Subcutaneous abdominal adipose tissue (tissue), 5 donors: Measurements from ENCODE around the gene TMEFF2.
"Not testable (repeated sequence)": the region's sequence is repeated elsewhere in the genome, so short reads cannot be mapped to it uniquely, and the experiment has no call there.

Experiments
- H3K27ac ChIP-seq: one replicate; pipeline ENCODE4 v1.7.0; 2013; ENCODE audit warnings: low read depth, mild to moderate bottlenecking, inconsistent platforms, low read length, moderate library complexity
- H3K27me3 ChIP-seq, 5 donors: one replicate each; pipeline ENCODE4 v1.7.0; 2013; ENCODE audit warnings: low read length in 5 of 5, inconsistent platforms in 1 of 5; ENCODE audit not compliant: control insufficient read depth in 5 of 5, insufficient read depth in 4 of 5
- H3K36me3 ChIP-seq, 5 donors: one replicate each; pipeline ENCODE4 v1.7.0; 2013; ENCODE audit warnings: low read length in 5 of 5; ENCODE audit not compliant: control insufficient read depth in 5 of 5, insufficient read depth in 5 of 5
- H3K4me1 ChIP-seq, 5 donors: one replicate each; pipeline ENCODE4 v1.7.0; 2013; ENCODE audit warnings: low read length in 5 of 5, mild to moderate bottlenecking in 3 of 5, moderate library complexity in 1 of 5; ENCODE audit not compliant: control insufficient read depth in 5 of 5, insufficient read depth in 5 of 5
- H3K4me3 ChIP-seq, 5 donors: one replicate each; pipeline ENCODE4 v1.7.0; 2013; ENCODE audit warnings: low read length in 5 of 5, low read depth in 1 of 5
- H3K9ac ChIP-seq, 5 donors: one replicate each; pipeline ENCODE4 v1.7.0; 2013; ENCODE audit warnings: low read length in 5 of 5, mild to moderate bottlenecking in 4 of 5, moderate library complexity in 3 of 5
- H3K9me3 ChIP-seq, 5 donors: one replicate each; pipeline ENCODE4 v1.7.0; 2013; ENCODE audit warnings: low read length in 5 of 5; ENCODE audit not compliant: control insufficient read depth in 5 of 5
- donor health status: healthy.
- donor health status: healthy.
- donor health status: healthy.
- donor health status: healthy.
- donor health status: healthy.

TMEFF2 gene

GRCh38 chr2:192123847-192124246 lies 70.9 kb downstream of the TMEFF2 start:
- Histone ChIP-seq H3K4me3 (no peak overlapping the region), H3K27me3 (no peaks in the 10 kb centered on the region), H3K4me1 (peaks cover 0 to 59% (median 44%) of the 10 kb centered on the region in 5 donors), H3K27ac (peak overlapping the region; percentile 47), H3K9ac (no peak overlapping the region), H3K36me3 (no peaks in the 10 kb centered on the region), H3K9me3 (peaks cover 0 to 2% (median 0%) of the 10 kb centered on the region in 5 donors)

GRCh38 chr2:192122946-192123345 lies 71.8 kb downstream of the TMEFF2 start:
- H3K27ac ChIP-seq, result no peak overlapping the region
- peaks cover 0 to 2% (median 0%) of the 10 kb centered on the region in 5 donors for H3K9me3 ChIP-seq
- H3K4me1 ChIP-seq, result peaks cover 0 to 50% (median 38%) of the 10 kb centered on the region in 5 donors
- H3K4me3 ChIP-seq, result no peak overlapping the region
- H3K9ac ChIP-seq, result no peak overlapping the region
- H3K36me3 ChIP-seq, result no peaks in the 10 kb centered on the region
- no peaks in the 10 kb centered on the region for H3K27me3 ChIP-seq

GRCh38 chr2:192122141-192122540 lies 72.6 kb downstream of the TMEFF2 start:
- Histone ChIP-seq H3K4me3 (no peak overlapping the region), H3K9me3 (peaks cover 0 to 2% (median 0%) of the 10 kb centered on the region in 5 donors), H3K4me1 (peaks cover 0 to 42% (median 31%) of the 10 kb centered on the region in 5 donors), H3K27me3 (no peaks in the 10 kb centered on the region), H3K36me3 (no peaks in the 10 kb centered on the region), H3K27ac (no peak overlapping the region), H3K9ac (no peak overlapping the region)

- peaks cover 0 to 30% (median 26%) of the 10 kb centered on the region in 5 donors for H3K4me1 ChIP-seq
- H3K27ac ChIP-seq, result no peak overlapping the region
- no peaks in the 10 kb centered on the region for H3K36me3 ChIP-seq
- no peaks in the 10 kb centered on the region for H3K9me3 ChIP-seq
- H3K9ac ChIP-seq, result no peak overlapping the region
- H3K27me3 ChIP-seq, result no peaks in the 10 kb centered on the region
- no peak overlapping the region for H3K4me3 ChIP-seq
These were observed 75.2 kb downstream of the TMEFF2 start for GRCh38 chr2:192119536-192119935.

- H3K4me3 ChIP-seq, result no peak overlapping the region
- no peaks in the 10 kb centered on the region for H3K9me3 ChIP-seq
- no peak overlapping the region for H3K9ac ChIP-seq
- no peaks in the 10 kb centered on the region for H3K27me3 ChIP-seq
- H3K36me3 ChIP-seq, result no peaks in the 10 kb centered on the region
- H3K27ac ChIP-seq, result no peak overlapping the region
- H3K4me1 ChIP-seq, result peaks cover 0 to 21% (median 13%) of the 10 kb centered on the region in 5 donors
These were observed 77.0 kb downstream of the TMEFF2 start for GRCh38 chr2:192117705-192118104.

GRCh38 chr2:192111536-192111935 lies 83.2 kb downstream of the TMEFF2 start:
- not testable (repeated sequence) for H3K36me3 ChIP-seq, H3K9me3 ChIP-seq, H3K9ac ChIP-seq, H3K27me3 ChIP-seq, H3K27ac ChIP-seq, H3K4me1 ChIP-seq, H3K4me3 ChIP-seq

GRCh38 chr2:192099742-192100141 lies 95.0 kb downstream of the TMEFF2 start:
- Histone ChIP-seq H3K27me3 (no peaks in the 10 kb centered on the region), H3K9me3 (no peaks in the 10 kb centered on the region), H3K9ac (no peak overlapping the region), H3K4me1 (no peaks in the 10 kb centered on the region), H3K27ac (no peak overlapping the region), H3K4me3 (no peak overlapping the region), H3K36me3 (no peaks in the 10 kb centered on the region)

GRCh38 chr2:192098814-192099491 lies 95.8 kb downstream of the TMEFF2 start:
- Histone ChIP-seq H3K4me3 (no peak overlapping the region), H3K27me3 (no peaks in the 10 kb centered on the region), H3K36me3 (no peaks in the 10 kb centered on the region), H3K4me1 (no peaks in the 10 kb centered on the region), H3K9me3 (no peaks in the 10 kb centered on the region), H3K9ac (no peak overlapping the region), H3K27ac (no peak overlapping the region)

- Histone ChIP-seq H3K9ac (no peak overlapping the region), H3K4me3 (no peak overlapping the region), H3K4me1 (peaks cover 0 to 15% (median 4%) of the 10 kb centered on the region in 5 donors), H3K9me3 (no peaks in the 10 kb centered on the region), H3K36me3 (no peaks in the 10 kb centered on the region), H3K27me3 (no peaks in the 10 kb centered on the region), H3K27ac (no peak overlapping the region)
These were observed 103.3 kb downstream of the TMEFF2 start for GRCh38 chr2:192091476-192091875.

- Histone ChIP-seq H3K27me3 (no peaks in the 10 kb centered on the region), H3K9me3 (no peaks in the 10 kb centered on the region), H3K4me3 (peak overlapping the region in 1 of 5 donors; percentile 55), H3K36me3 (no peaks in the 10 kb centered on the region), H3K9ac (peak overlapping the region in 1 of 5 donors; percentile 47), H3K4me1 (peaks cover 0 to 15% (median 4%) of the 10 kb centered on the region in 5 donors), H3K27ac (no peak overlapping the region)
These were observed 103.8 kb downstream of the TMEFF2 start for GRCh38 chr2:192090911-192091310.
